ENCODE data around the gene TLR6.

The TLR6 gene

GRCh38 chr4:38822748-38823303 is 33.8 kb downstream of the TLR6 start:
- Histone ChIP-seq H3K18ac (ENCODE audit: low read length) (no peak overlapping the region), H3K4me3 (ENCODE audit: low read length in 2 of 2) (no peak overlapping the region), H4K8ac (ENCODE audit: low read depth, low read length) (no peak overlapping the region), H3K27ac (replicated peaks; ENCODE audit: low read length) (no peak overlapping the region), H3K36me3 (replicated peaks in 1 of 2; ENCODE audit: control insufficient read depth in 2 of 2, insufficient read depth in 2 of 2, low read length in 2 of 2) (no peaks in the 10 kb centered on the region), H4K91ac (ENCODE audit: low read depth, low read length, poor library complexity) (no peak overlapping the region), H3K79me1 (ENCODE audit: low read depth, low read length) (no peaks in the 10 kb centered on the region), H2AK5ac (ENCODE audit: low read depth, low read length) (no peak overlapping the region), H2BK12ac (ENCODE audit: low read length) (no peak overlapping the region), H3K14ac (ENCODE audit: low read length) (no peak overlapping the region), H2AFZ (ENCODE audit: low read length) (no peak overlapping the region), H3K4me1 (ENCODE audit: control insufficient read depth in 2 of 2, insufficient read depth in 1 of 2, low read depth in 1 of 2, low read length in 2 of 2) (no peaks in the 10 kb centered on the region), H2BK15ac (ENCODE audit: low read length) (no peak overlapping the region), H2BK5ac (ENCODE audit: low read length) (no peak overlapping the region), H3K9me3 (replicated peaks in 1 of 2; ENCODE audit: control insufficient read depth in 2 of 2, insufficient read depth in 1 of 2, low read depth in 1 of 2, low read length in 2 of 2) (no peaks in the 10 kb centered on the region), H2BK120ac (ENCODE audit: low read depth, low read length) (no peak overlapping the region), H3K4ac (ENCODE audit: low read length) (no peak overlapping the region), H3K4me2 (ENCODE audit: insufficient read depth, low read length, poor library complexity, severe bottlenecking) (no peak overlapping the region), H3K23ac (ENCODE audit: low read depth, low read length, poor library complexity) (no peak overlapping the region), H3K27me3 (ENCODE audit: control insufficient read depth in 3 of 3, insufficient read depth in 3 of 3, low read depth in 1 of 3, low read length in 3 of 3) (no peaks in the 10 kb centered on the region), H3K9ac (ENCODE audit: low read depth, low read length, poor library complexity) (no peak overlapping the region)
- WGBS, 2 donors (ENCODE audit: extremely low coverage in 2 of 2, insufficient read length in 2 of 2, insufficient replicate concordance in 1 of 2): no CpG with 5 or more reads among the region's 5 CpGs
- no peak for DNase-seq (ENCODE audit: low spot score)

DNA sequence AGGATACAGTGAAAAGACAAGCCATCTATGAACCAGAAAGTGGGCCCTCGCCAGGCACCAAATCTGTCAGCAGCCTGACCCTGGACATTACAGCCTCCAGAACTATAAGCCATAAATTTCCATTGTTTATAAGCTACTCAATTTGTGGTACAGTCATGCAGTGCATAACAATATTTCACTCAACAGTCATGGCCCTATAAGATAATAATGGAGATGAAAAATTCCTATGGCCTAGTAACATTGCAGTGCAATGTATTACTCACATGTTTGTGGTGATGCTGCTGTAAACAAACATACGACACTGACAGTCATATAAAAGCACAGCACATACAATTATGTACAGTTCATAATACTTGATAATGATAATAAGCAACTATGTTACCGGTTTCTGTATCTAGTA is 34.9 kb downstream of the TLR6 start:
- Histone ChIP-seq H2BK120ac (ENCODE audit: low read depth, low read length) (no peak overlapping the region), H3K18ac (ENCODE audit: low read length) (no peak overlapping the region), H3K4me3 (ENCODE audit: low read length in 2 of 2) (no peak overlapping the region), H4K91ac (ENCODE audit: low read depth, low read length, poor library complexity) (no peak overlapping the region), H4K8ac (ENCODE audit: low read depth, low read length) (no peak overlapping the region), H2AK5ac (ENCODE audit: low read depth, low read length) (no peak overlapping the region), H2BK15ac (ENCODE audit: low read length) (no peak overlapping the region), H3K27ac (replicated peaks; ENCODE audit: low read length) (no peak overlapping the region), H3K4me2 (ENCODE audit: insufficient read depth, low read length, poor library complexity, severe bottlenecking) (no peak overlapping the region), H3K79me1 (ENCODE audit: low read depth, low read length) (no peaks in the 10 kb centered on the region), H3K9ac (ENCODE audit: low read depth, low read length, poor library complexity) (no peak overlapping the region), H2BK5ac (ENCODE audit: low read length) (no peak overlapping the region), H2AFZ (ENCODE audit: low read length) (no peak overlapping the region), H3K14ac (ENCODE audit: low read length) (no peak overlapping the region), H3K9me3 (replicated peaks in 1 of 2; ENCODE audit: control insufficient read depth in 2 of 2, insufficient read depth in 1 of 2, low read depth in 1 of 2, low read length in 2 of 2) (no peaks in the 10 kb centered on the region), H2BK12ac (ENCODE audit: low read length) (no peak overlapping the region), H3K4ac (ENCODE audit: low read length) (no peak overlapping the region), H3K27me3 (ENCODE audit: control insufficient read depth in 3 of 3, insufficient read depth in 3 of 3, low read depth in 1 of 3, low read length in 3 of 3) (no peaks in the 10 kb centered on the region), H3K4me1 (ENCODE audit: control insufficient read depth in 2 of 2, insufficient read depth in 1 of 2, low read depth in 1 of 2, low read length in 2 of 2) (no peaks in the 10 kb centered on the region), H3K23ac (ENCODE audit: low read depth, low read length, poor library complexity) (no peak overlapping the region), H3K36me3 (replicated peaks in 1 of 2; ENCODE audit: control insufficient read depth in 2 of 2, insufficient read depth in 2 of 2, low read length in 2 of 2) (no peaks in the 10 kb centered on the region)
- WGBS, 2 donors (ENCODE audit: extremely low coverage in 2 of 2, insufficient read length in 2 of 2, insufficient replicate concordance in 1 of 2): no CpG with 5 or more reads among the region's 3 CpGs
- no peak for DNase-seq (ENCODE audit: low spot score)

GRCh38 chr4:38820329-38821061 is 36.1 kb downstream of the TLR6 start:
- Histone ChIP-seq H2BK120ac (ENCODE audit: low read depth, low read length) (no peak overlapping the region), H2BK5ac (ENCODE audit: low read length) (no peak overlapping the region), H3K4me2 (ENCODE audit: insufficient read depth, low read length, poor library complexity, severe bottlenecking) (no peak overlapping the region), H3K79me1 (ENCODE audit: low read depth, low read length) (no peaks in the 10 kb centered on the region), H3K36me3 (replicated peaks in 1 of 2; ENCODE audit: control insufficient read depth in 2 of 2, insufficient read depth in 2 of 2, low read length in 2 of 2) (no peaks in the 10 kb centered on the region), H3K4me3 (ENCODE audit: low read length in 2 of 2) (no peak overlapping the region), H3K27ac (replicated peaks; ENCODE audit: low read length) (no peak overlapping the region), H3K14ac (ENCODE audit: low read length) (no peak overlapping the region), H2BK15ac (ENCODE audit: low read length) (no peak overlapping the region), H3K9ac (ENCODE audit: low read depth, low read length, poor library complexity) (no peak overlapping the region), H2AK5ac (ENCODE audit: low read depth, low read length) (no peak overlapping the region), H2BK12ac (ENCODE audit: low read length) (no peak overlapping the region), H3K4ac (ENCODE audit: low read length) (no peak overlapping the region), H3K4me1 (ENCODE audit: control insufficient read depth in 2 of 2, insufficient read depth in 1 of 2, low read depth in 1 of 2, low read length in 2 of 2) (no peaks in the 10 kb centered on the region), H4K91ac (ENCODE audit: low read depth, low read length, poor library complexity) (no peak overlapping the region), H3K23ac (ENCODE audit: low read depth, low read length, poor library complexity) (no peak overlapping the region), H3K27me3 (ENCODE audit: control insufficient read depth in 3 of 3, insufficient read depth in 3 of 3, low read depth in 1 of 3, low read length in 3 of 3) (no peaks in the 10 kb centered on the region), H2AFZ (ENCODE audit: low read length) (no peak overlapping the region), H3K9me3 (replicated peaks in 1 of 2; ENCODE audit: control insufficient read depth in 2 of 2, insufficient read depth in 1 of 2, low read depth in 1 of 2, low read length in 2 of 2) (no peaks in the 10 kb centered on the region), H3K18ac (ENCODE audit: low read length) (no peak overlapping the region), H4K8ac (ENCODE audit: low read depth, low read length) (no peak overlapping the region)
- WGBS, 2 donors (ENCODE audit: extremely low coverage in 2 of 2, insufficient read length in 2 of 2, insufficient replicate concordance in 1 of 2): no CpG with 5 or more reads among the region's 4 CpGs
- no peak for DNase-seq (ENCODE audit: low spot score)

DNA sequence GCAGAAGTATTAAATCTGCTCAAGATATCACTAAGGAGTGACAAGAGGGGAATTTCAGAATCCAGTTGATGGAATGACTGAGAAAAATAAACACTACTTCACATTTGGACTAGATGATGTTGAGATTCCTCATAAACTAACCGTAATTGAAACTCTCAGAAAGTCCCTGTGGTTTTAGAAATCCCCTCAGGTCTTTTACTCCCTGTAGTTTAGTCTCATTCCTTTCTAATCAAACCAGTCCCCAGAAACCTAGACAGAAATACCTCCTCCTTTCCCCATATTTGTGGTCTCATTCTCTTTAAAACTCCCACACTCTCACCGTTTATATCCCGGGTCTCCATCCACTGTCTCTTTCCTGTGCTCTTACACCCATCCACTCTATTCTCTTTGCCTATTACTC is 37.0 kb downstream of the TLR6 start:
- Histone ChIP-seq H3K23ac (ENCODE audit: low read depth, low read length, poor library complexity) (no peak overlapping the region), H3K27ac (replicated peaks; ENCODE audit: low read length) (no peak overlapping the region), H3K79me1 (ENCODE audit: low read depth, low read length) (no peaks in the 10 kb centered on the region)

More for the DNA sequence above, 37.0 kb downstream of the TLR6 start:
- no peaks in the 10 kb centered on the region for H3K27me3 ChIP-seq (ENCODE audit: control insufficient read depth in 3 of 3, insufficient read depth in 3 of 3, low read depth in 1 of 3, low read length in 3 of 3)
- no peaks in the 10 kb centered on the region for H3K36me3 ChIP-seq (replicated peaks in 1 of 2; ENCODE audit: control insufficient read depth in 2 of 2, insufficient read depth in 2 of 2, low read length in 2 of 2)
- H3K14ac ChIP-seq (ENCODE audit: low read length): no peak overlapping the region
- H2BK120ac ChIP-seq (ENCODE audit: low read depth, low read length): no peak overlapping the region
- no peak overlapping the region for H4K8ac ChIP-seq (ENCODE audit: low read depth, low read length)
- no peak overlapping the region for H3K4me3 ChIP-seq (ENCODE audit: low read length in 2 of 2)
- DNase-seq (ENCODE audit: low spot score): no peak
- no peak overlapping the region for H2BK15ac ChIP-seq (ENCODE audit: low read length)
- H2AK5ac ChIP-seq (ENCODE audit: low read depth, low read length): no peak overlapping the region
- H2AFZ ChIP-seq (ENCODE audit: low read length): no peak overlapping the region
- 100% methylated on average over 2 of the region's 3 CpGs; no CpG with 5 or more reads in 1 of the 2 donors for WGBS, 2 donors (ENCODE audit: extremely low coverage in 2 of 2, insufficient read length in 2 of 2, insufficient replicate concordance in 1 of 2)
- no peak overlapping the region for H2BK12ac ChIP-seq (ENCODE audit: low read length)
- no peak overlapping the region for H3K4me2 ChIP-seq (ENCODE audit: insufficient read depth, low read length, poor library complexity, severe bottlenecking)
- H3K9ac ChIP-seq (ENCODE audit: low read depth, low read length, poor library complexity): no peak overlapping the region
- H3K18ac ChIP-seq (ENCODE audit: low read length): no peak overlapping the region
- H3K4ac ChIP-seq (ENCODE audit: low read length): no peak overlapping the region
- H4K91ac ChIP-seq (ENCODE audit: low read depth, low read length, poor library complexity): no peak overlapping the region
- peaks cover 0 to 2% of the 10 kb centered on the region in 2 donors for H3K9me3 ChIP-seq (replicated peaks in 1 of 2; ENCODE audit: control insufficient read depth in 2 of 2, insufficient read depth in 1 of 2, low read depth in 1 of 2, low read length in 2 of 2)
- H2BK5ac ChIP-seq (ENCODE audit: low read length): no peak overlapping the region
- H3K4me1 ChIP-seq (ENCODE audit: control insufficient read depth in 2 of 2, insufficient read depth in 1 of 2, low read depth in 1 of 2, low read length in 2 of 2): no peaks in the 10 kb centered on the region
